HG03432 (cell line): ENCODE results near the gene ST7.

Experiments
- ATAC-seq: cut with Tn5 transposase; IDR thresholded peaks from one replicate; pipeline ENCODE4 v1.9.1; 2021; ENCODE audit warnings: mild to moderate bottlenecking, moderate library complexity; ENCODE audit not compliant: unreplicated experiment

ST7 gene

DNA sequence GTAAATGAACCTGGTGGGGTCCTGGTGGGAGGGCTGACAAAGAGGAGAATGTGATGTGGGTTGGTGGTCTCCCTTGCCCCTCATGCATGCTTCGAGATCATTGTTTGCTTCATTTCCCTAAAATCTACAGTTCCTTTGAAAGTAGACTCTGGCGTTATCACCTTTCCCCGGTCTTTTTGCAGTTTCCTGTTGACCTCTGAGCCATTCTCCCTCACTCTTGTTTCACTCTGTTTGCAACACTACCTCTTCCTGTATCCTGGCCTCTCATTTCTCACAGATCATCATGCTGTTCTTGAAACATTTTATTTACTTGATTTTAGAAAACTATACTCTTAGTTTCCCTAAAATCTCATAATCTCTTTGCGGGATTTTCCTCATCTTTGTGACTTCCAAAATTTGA, 189.8 kb downstream of the ST7 start:
- ATAC-seq: no peak

DNA sequence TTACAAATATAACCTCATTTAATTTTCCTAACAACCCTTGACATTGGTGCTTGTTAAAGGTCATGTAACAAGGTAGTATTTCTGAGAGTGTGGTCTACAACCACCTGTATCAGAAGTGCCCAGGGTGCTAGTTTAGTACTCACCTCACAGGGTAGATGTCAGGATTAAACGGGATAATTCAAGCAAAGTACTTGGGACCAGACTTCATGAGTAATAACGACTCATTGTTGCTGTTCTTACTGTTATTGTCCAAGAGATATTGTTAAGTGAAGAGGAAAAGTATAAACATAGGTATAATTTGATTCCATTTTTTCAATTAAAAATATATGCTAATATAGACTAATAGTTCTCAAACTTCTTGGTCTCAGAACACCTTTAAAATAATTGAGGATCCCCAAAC, 190.3 kb downstream of the ST7 start:
- ATAC-seq: no peak

DNA sequence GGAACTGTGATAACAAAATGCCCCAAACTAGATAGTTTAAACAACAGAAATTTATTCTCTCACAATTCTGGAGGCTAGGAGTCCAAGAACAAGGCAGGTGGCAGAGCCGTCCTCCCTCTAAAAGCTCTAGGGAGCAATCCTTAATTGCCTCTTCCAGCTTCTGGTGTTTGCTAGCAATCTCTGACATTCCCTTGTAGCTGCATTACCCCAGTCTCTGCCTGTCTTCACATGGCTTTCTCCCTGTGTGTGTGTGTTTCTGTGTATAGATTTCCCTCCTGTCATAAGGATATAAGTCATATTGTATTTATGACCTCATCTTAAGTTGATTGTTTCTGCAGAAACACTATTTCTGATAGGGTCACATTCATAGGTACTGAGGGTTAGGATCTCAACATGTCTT, 192.0 kb downstream of the ST7 start:
- ATAC-seq: no peak

DNA sequence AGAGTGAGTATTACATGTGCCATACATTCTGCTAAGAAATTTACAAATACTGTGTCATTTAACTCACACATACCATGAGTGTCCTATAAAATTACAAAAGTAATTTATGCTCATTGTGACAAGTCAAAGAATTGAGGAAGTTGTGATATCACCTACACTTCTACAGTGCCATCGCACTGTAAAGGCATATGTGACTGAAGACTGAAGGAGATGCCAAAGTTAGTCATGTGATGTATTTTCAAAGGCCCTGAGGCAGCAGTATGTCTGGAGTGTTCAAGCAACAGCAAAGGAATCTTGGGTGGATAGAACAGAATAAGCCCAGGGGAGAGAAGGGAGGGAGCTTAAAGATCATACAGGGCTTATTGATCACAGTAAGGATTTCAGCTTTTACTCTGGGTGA, 192.8 kb downstream of the ST7 start:
- no peak for ATAC-seq

DNA sequence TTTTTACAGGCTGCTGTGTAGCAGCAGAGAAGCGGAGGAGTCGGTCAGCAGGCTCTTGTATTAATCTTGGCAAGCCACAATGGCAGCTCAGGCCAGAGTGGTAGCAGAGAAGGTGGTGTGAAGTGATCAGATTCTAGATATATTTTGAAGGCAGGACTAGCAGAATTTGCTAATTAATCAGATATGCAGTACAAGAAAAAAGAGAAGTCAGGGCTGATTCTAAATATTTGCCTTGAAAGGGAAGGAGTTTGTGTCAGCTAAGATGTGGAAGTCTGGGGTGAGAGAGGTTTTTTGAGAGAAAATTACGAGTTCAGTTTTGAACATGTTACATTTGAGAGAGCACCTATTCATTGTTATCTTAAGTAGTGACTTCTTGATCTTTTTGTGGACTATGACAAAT, 193.2 kb downstream of the ST7 start:
- no peak for ATAC-seq

DNA sequence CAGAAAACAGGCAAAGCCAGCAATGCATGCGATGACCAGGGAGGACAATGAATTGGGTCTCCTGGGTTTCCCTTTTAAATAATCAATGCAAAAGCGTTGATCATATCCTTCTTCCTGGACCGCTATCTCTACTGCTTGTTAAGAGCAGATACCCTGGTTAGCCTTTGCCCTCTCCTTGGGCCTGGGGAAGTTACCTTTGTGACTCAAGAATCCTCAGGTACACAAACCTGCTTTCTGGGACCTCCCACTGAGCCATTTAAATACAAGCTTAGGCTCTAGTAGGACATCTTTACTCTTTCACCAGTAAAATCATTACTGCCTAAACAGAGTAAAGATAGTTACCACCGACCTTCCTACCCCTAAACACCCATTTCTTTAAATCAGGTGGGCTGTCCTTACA, 195.7 kb downstream of the ST7 start:
- ATAC-seq: no peak

DNA sequence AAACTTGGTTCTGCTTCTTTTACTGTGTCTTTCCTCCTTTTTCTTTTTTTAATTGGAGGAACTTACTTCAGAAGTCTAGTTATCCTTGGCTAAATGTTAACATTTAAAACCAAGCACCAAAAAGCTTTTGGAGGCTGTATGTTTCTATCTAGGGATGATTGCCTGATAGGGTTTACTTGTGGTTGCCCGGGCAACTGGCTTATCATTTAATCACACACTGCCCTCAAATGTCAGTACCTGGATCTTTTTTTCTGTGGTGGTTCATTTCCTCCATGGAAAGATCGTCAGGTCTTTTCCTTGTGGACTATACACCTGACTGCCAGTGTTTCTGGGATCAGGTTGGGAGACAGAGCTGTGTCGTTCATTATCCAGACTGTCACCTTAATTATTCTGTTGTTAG, 196.4 kb downstream of the ST7 start:
- no peak for ATAC-seq

DNA sequence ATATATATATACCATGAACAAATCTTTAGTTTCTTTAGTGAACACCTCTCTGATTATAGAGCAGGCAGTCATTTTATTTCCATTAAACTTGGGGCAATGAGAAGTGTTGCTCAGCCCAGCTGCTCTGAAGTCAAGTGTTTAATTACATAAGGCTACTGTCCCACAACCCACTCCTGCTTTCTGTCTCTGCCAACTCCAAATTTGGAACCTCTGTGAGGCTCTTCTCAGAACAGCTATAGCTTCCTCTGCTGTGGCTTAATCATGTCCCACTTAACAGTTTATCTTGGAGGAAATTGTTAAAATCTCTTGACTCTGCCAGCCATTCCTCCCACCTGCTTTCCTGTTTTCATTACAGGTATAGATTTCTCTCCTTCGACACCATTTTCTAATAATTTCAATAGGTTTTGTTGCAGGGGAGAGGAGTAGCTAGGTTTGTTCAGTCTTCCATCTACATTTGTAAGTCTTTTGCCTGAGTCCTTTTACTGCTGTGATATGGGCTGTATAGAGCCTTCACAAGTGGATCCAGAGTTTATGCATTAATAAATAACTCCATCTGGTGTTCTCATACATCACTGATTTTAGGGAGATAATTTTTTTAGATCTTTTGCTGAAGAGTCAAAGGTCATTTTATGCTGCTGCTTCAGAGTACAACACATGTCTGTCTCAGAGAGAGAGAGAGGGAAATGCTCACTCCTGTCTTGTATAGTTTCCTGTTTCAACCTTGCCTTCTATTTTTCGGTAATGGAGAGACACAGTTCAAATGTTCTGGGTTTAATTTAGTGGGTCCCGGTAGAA, 199.1 kb downstream of the ST7 start:
- no peak for ATAC-seq

DNA sequence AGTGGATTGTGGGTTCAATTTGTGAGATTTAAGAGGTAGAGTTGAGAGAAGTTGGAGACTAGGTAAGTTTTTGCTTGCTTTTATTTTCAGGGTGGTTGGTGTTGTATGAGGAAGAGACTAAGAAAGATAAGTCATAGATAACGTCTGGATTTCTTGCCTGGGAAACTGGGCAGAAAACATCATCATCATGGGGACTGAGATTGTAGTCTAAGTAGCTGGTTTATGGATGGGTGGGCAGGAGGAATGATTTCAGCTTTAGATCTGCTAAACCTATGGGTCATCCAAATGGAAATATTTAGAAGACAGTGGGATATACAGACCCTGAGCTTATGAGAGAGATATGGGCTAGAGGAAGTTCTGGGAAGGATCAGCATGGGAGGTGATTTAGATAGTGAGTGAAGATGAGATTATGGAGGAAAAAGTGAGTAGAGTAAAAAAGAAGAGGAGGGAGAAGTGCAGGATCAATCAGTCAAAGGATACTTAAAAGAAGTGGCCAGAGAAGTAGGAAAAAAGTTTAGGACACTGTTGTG, 199.8 kb downstream of the ST7 start:
- ATAC-seq: no peak

DNA sequence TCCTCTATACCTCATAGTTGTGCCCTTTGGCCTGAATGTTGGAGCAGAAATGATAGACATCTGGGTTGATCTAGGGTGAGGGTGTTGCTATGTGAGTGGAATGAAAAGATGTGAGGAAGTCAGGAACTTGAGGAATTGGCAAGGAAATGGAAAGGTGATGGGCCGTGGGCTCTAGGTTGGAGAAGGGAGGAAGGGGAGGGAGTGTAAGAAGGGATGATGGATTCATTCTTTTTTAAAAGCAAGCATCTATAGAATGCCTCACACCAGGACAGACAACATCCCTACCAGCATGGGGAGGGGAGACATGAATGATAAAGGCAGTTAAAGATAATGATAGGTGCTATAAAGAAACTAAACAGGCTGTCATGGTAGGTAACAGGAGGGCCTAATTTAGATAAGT, 201.4 kb downstream of the ST7 start:
- no peak for ATAC-seq

DNA sequence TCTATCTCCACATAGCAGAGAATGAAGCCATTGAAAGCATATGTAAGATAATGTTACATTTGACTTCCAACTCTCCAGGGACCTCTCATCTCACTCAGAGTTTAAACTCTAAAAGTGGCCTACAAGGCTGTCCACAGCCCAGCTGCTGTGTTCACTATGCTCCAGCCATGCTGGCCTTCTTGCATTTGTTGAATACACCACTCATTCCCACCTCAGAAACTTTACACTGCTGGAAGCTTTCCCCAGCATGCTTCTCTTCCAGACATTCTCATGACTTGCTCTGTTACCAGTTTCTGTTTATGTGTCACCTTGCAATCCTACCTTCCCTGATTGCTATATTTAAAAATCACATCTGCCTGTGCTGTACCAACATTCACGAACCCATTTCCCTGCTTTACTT, 202.4 kb downstream of the ST7 start:
- no peak for ATAC-seq

DNA sequence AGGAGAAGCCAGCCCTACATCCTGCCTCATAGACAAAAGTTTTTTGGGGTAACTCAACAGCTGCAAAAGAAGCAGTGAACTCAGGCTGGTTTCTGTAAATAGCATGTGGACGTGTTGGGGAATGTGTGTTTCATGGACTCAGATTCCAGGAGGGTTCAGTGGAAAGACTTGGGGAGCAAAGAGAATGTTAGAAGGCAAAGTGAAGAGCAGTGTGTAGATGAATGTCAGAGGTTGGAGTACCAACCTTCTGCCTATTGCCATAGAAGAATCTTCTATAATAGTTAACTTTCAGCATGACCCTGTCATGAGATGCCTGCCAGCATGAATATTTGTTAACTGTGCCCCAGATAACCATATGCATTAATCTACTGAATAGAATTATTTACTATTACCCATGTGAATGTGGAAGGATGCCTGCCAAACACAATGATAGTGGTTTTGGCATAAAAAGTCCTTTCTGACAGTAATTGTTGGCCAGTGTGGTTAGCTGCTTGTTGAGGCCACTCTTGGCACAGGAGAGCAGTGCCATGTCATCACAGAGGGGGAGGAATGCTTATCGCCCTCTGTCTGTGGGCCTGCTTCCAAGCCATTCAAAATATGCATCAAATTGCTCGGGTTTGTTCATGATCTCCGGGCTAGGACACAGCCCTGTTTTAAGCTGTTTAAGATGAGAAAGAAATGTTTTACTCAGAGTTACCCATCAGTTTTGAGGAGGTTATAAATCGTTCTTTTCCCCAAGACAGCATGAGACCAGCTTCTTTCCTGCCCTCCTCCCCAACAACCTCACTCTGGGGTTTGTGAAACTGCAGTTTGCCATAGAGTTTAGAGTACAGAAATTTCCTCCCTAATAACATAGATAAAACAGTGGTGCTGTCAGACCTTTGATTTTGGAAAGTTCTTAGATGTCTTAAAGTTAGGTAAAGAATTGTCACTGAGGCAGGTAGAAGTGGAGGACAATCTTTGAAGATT, 204.2 kb downstream of the ST7 start:
- ATAC-seq: no peak

DNA sequence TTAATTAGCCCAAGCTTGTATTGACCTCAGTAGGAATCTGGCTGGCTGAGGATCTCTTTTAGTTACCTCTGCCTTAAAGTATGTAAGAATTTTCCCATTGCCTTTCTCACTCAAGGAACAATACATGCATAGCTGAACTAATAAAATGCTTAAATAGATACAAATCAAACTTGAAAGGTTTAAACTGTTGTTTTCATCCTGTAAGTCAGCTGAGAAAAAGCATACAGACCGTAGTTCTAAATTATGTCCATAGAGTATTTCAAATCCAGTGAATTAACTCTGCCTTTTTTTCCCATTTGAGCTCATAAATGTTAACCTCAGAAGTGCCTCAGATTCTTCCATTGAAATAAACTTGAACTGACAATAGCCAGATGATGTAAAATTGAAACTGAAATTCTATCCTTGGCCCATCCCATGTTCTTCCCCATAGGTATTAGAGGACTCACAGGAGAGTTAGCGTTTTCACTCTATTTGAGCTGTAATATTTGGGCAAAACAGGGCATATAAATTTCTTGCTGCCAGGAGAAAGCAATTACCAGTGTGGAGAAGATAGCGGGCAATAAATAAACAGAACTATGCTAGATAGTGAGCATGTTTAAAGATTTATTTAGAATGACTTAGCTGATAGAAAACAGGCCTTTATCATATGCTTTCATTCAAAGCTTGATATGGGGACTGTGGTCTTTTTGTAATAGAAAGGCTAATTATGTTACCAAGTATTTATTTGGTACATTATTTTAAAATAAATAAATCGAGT, 205.8 kb downstream of the ST7 start:
- no peak for ATAC-seq

DNA sequence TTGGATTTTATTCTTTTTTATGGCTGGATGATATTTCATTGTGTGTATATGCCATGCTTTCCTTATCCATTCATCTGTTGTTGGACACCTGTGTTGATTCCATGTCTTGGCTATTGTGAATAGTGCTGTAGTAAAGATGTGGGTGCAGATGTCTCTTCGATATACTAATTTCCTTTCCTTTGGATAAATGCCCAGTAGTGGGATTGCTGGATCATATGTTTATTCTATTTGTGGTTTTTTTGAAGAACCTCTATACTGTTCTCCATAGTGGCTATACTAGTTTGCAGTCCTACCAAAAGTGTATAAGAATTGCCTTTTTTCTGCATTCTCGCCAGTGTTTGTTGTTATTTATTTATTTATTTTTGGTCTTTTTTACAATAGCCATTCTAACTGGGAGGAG, 209.8 kb downstream of the ST7 start:
- ATAC-seq: no peak

DNA sequence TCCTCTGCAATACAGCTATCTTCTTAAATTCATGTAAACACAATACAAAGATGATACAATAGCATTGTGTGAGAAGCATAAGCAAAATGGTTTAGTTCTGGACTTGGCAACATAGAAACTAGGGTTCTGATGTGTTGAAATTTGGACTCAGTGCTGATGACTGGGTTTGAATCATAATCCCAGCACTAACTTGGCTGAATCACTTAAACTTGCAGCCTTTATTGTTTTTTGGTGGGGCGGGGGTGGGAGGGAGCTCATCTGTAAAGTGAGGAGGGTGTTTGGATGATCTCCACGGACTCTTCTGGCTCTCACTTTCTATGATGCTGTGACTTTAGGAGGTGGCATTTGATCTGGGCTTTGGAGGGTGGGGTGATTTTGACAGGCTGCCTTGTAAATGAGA, 211.3 kb downstream of the ST7 start:
- ATAC-seq: no peak

DNA sequence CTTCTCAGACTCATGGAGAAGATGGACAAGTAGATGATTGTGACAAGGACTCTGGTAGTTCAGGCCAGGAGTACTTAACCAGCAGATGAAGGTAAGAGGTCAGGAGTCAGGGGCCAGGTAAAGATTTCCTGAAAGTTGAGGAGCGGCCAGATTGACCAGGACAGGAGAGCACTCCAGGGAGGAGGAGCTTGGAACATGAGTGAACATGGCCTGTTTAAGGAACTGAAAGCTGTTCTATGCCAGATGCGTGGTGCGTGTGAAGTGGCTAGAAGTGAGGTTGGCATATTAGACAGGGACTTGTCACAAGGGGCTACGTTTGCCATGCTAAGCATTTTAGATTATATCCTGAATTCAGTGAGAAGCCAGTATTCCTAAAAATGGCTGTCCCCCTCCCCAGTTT, 212.4 kb downstream of the ST7 start:
- no peak for ATAC-seq

DNA sequence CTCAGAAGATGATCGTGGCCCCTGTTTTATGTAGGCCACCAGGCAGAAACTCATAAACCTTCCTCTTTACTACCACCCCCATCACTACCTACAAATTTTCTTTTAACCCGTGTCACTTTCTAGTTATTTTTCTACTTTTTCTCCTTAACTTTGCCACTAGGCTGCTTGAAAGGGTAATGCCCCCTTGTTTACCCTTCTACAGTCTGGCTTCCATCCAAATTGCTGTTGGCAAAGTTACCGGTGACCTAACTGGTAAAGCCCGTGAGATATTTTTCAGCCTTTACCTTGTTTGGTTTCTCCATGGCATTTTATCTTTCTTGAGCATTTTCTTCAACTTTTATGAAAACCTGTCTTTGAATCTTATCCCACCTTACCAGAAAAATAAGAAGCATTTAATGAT, 216.6 kb downstream of the ST7 start:
- no peak for ATAC-seq

DNA sequence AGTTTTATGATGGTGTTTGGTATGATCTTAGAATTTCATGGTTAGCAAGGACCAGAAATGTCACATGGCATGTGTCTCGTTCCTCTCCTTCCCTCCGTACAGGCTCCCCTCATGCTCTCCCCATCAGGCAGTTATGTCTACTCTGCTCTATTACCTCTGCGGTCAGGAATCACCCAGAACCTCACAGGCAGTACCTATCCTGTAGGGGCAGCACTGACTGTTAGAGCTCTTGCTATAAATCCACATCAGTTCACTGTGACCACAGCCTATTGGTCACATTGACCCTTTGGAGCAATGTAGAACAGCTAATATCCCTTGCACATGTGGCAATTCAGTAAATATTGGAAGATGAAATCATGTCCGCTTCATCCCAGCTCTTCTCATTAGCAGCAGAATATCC, 217.8 kb downstream of the ST7 start:
- ATAC-seq: no peak

DNA sequence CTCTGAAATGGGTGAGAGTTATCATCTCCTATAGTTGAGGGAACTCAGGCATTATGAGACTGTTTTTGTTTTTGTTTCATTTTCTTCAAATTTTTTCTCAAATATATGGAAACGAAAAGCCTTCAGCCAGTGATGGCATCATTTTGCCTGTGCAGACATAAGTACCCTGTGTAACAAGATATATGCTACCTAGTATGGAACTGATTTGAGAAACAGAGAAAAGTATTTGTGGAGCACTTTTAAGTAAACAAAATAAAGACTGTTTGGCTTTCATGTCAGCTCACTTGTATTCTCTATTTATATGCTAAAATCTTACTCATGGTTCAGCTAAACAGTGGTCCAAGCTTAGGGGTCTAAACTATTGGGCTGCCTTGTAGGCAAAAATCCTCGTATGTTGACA, 219.0 kb downstream of the ST7 start:
- no peak for ATAC-seq

DNA sequence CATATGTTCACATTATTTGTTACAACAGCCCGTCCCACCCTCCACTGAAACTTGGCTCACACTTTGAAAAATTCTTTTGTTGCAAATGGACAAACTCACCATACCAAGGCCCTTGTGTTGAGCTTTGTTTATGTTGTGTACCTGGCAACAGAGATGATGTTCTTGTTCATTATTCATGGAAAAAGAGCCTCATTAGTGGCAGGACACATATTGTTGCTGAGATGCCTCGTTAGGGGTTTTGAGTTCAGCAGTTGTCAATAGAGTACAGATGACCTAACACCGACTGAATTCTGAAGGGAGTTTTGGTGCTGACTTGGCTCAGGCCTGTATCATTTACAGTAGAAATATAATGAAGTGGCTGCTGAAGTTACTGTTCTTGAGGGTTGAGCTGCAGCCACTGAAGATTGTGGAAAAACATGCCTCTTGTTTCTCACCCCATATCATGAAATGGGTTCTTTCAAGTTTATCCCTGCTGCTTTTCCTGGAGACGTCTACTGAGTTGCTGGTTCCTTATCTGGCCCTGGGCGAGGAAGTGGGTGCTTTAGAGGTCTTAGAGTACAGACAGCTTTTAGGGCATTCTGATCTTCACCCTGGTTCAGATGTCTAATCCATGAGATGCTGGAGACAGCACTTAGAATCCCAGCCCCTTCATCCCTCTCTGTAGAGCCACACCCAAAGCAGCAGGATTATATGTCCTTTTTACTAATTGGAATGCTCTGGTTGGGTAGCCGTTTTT, 219.9 kb downstream of the ST7 start:
- no peak for ATAC-seq

DNA sequence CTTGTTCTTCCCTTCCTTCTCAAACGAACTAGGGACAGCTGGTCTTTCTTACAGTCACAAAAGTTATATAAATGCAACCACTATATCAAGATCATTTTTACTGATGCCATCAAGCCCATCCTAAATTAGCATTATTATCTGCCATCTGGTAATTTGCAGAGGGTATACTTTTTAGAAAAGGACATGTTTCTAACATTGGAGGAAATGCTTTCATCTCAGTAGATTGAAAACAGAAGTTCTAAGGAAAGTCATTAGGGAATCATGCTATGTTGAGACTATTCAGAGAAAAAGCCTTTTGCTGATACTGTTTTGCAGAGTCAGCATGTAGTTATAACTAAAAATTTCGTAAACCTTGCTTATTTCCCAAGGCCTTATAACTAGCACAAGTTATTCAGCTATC, 222.9 kb downstream of the ST7 start:
- no peak for ATAC-seq
